GM10266 (cell line): ENCODE results near the gene HCN2.

Experiments used
- DNase-seq: peaks from one replicate; pipeline ENCODE4 v3.0.0; 2012; ENCODE audit errors: extremely low spot score
- TF ChIP-seq, protein P1 (sequence below): IDR thresholded peaks from 2 replicates; pipeline ENCODE4 v1.5.1; 2012; ENCODE audit warnings: mild to moderate bottlenecking, low read depth; ENCODE audit not compliant: control insufficient read depth, insufficient read depth; ENCODE audit errors: missing control alignments

The HCN2 gene

DNA sequence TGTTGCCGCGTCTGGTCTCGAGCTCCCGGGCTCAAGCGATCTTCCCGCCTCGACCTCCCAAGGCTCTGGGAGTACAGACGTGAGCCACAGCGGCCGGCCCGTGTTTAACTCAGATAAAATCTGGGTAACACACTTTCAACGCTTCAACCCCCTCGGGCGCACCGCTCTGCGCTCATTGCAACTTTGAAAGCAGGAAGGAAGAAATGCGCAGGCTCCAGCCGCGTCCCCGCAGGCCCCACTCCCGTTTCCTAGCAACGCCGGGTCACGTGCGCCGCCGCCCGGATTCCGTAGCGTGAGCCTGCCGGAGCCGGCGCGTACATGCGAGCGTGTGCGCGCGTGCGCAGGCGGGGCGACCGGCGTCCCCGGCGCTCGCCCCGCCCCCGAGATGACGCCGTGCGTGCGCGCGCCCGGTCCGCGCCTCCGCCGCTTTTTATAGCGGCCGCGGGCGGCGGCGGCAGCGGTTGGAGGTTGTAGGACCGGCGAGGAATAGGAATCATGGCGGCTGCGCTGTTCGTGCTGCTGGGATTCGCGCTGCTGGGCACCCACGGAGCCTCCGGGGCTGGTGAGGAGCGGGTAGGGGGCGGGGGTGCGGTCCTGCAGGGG lies 17.4 kb upstream of the HCN2 start, which contains the start of gene BSG:
BSG (plus strand) TSS at position 457 of the 603 bp plus-strand sequence; CDS start at position 496, 39 bp downstream.
- TF ChIP-seq, protein P1, sequence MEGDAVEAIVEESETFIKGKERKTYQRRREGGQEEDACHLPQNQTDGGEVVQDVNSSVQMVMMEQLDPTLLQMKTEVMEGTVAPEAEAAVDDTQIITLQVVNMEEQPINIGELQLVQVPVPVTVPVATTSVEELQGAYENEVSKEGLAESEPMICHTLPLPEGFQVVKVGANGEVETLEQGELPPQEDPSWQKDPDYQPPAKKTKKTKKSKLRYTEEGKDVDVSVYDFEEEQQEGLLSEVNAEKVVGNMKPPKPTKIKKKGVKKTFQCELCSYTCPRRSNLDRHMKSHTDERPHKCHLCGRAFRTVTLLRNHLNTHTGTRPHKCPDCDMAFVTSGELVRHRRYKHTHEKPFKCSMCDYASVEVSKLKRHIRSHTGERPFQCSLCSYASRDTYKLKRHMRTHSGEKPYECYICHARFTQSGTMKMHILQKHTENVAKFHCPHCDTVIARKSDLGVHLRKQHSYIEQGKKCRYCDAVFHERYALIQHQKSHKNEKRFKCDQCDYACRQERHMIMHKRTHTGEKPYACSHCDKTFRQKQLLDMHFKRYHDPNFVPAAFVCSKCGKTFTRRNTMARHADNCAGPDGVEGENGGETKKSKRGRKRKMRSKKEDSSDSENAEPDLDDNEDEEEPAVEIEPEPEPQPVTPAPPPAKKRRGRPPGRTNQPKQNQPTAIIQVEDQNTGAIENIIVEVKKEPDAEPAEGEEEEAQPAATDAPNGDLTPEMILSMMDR = no peak
- DNase-seq = peak; percentile 100

DNA sequence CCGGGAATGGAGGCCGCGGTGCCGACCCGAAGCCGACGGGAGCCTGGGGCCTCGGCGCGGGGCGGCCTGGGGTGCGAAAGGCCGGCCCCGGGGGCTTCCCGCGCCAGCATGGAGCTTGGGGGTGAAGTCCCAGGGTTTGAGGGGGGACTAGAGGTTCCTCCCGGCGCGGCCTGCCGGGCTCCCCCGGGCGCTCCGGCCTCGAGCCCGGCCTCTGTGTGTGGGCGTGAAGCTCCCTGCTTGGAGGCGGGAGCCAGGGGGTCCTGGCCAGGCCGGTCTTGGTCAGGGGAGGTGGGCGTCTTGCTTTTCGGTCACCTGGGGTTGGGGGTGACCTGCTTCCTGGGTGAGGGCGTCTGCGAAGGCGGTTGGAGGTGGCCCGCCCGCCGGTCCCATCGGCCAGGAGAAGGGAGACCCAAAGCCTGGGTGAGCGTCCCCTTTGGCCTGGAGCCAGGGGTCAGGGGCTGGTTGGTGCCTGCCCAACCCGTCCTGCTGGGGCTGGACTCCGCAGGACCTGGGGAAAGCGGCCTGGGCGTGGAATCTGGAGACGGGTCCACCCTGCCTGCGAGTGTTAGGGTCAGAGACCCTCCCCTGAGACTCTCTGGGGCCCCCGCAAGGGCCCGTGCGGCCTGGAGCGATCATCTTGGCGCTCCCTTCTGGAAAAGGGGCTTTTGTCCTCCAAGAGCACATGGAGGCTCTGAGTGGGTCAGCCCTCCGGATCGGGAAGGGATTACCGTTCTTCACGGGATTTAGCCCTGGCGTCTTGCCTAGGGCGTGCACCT lies 16.8 kb upstream of the HCN2 start:
- peak; percentile 74 for DNase-seq
- TF ChIP-seq, protein P1 = no peak

DNA sequence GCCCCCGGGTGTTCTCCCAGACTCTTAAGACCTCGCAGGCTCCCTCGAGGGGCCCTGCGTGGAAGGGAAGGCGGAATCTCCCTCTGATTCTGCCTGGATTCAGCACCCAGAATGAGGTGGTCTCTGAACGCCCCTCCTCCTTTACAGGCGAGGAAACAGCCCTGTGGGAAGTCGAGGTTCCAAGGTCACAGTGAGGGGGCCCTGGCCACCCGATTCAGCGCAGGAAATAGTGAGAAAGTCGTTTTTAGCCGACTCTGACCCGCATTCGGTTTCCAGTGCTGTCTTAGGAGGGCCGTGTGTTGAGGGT lies 16.2 kb upstream of the HCN2 start:
- DNase-seq = no peak
- TF ChIP-seq, protein P1 = no peak

DNA sequence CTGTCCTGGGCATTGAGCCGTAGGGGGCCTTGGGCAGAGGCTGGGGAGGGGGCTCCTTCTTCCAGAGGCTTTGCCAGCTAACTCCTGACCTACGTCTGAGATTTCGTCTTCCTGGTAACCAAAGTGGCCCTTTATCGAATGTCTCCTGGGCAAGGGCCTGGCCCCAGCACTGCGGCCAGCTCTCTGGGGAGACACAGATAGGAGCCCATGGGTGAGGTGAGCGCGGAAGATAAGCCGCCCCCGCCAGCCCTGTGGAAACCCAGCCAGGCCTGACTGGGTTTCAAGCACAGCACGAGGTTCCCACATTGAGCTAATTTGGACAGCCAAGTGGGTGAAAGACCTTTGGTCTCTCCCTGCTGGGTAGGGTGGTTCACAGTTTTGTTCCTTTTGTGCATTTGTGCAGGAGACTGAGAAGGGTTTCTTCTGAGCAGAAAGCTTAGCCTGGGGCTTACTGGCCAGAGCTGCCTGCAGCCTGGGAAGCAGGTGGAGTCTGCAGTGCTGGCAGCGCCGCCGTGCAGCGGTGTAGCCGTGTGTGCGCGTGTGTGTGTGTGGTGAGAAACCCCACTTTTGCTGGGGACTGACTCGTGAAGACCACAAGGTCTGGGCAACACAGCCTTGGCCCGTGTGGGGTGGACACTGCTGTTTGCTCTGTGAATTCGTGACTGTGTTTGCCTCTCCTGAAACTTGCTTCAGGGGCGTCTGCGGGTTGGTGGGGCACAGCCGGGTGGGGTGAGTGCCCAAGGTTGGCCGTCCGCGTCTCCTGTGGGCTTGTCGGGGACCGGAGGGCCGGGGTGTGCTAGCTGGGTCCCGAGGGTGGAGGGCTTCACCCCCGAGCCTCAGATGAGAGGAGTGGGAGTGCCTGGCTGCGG lies 14.8 kb upstream of the HCN2 start:
- peak; percentile 78 for DNase-seq
- TF ChIP-seq, protein P1 = peak; percentile 5

DNA sequence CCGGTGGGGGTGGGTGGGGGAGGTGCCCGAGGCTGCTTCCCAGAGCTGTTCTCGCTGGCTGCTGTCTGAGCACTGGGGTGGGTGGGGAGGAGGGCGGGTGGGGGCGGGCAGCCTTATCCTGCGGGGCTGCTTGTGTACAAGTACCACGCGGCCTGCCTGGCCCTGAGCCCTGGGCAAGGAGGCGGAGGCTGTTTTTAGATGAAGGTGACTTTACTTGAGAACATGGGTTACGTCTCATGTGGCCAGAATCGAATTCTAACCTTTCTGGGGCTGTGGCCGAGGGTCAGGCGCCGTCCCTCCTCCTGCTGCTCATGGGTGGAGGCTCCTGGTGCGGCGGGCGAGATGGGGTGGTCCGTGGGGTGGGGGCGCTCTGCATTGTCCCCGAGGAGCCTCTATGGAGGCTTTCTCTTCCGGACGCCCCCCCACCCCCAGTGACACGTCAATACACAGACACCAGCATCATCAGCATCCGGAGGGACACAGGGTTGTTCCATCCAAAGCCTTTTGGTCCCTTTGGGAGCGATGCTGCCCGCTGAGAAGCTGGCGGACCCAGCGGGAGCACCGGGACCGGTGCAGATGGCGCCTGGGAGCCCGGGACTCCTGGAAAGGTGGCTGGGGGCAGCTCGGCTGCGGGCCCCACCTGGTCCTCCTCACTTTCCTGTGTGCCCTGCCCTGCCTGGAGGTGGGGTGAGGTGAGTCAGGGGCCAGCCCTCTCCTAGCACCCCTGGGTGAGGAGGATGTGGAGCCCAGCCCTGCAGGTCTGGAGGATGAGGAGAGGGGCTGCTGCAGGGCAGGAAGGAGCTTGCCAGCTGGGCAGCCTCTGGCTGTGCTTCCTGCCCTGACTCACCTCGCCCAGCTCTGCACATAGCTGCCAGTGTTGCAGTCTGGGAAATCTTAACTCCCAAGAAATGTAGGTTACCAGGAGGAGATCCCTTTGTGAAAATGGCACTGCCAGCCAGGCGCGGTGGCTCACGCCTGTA lies 13.9 kb upstream of the HCN2 start:
- no peak for DNase-seq
- TF ChIP-seq, protein P1 = no peak

DNA sequence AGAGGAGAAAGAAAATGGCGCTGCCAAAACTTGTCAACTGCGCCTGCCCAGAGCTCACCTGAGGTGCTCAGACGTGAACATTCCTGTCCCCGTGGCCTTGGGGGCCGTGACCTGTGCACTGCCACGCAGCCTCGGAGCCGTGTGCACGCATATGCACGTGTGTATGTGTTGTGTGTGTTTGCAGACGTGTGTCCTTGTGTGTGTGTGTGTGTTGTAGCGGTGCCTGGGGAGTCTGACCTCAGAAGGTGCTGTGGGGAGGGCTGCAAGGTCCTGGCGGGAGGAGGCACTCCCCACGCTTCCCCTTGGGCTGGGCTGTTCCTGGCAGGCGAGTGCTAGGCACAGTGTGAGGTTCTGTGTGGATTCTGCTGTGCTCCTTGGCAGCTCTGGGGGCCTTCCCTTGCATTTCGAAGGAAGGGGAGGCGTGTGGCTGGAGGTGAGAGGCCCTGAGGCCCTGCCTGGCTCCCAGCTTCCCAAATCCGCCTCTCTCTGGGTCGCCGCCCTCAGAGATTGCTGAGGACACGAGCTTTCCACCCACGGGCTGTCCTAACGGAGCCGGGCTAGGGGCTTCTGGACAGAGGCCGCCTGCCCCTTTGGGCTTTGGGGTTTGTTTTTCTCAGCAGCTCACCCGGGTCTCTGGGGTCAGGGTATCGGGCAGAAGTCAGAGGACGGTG lies 12.8 kb upstream of the HCN2 start:
- DNase-seq = no peak
- TF ChIP-seq, protein P1 = no peak
